ENCODE results near the gene SMLR1.

The SMLR1 gene

GRCh38 chr6:130882370-130882769, 55.2 kb downstream of the SMLR1 start:
- Histone ChIP-seq H4K20me1 (ENCODE audit: insufficient read depth, low read length, poor library complexity, severe bottlenecking) (no peaks in the 10 kb centered on the region), H3K9me2 (replicated peaks; ENCODE audit: low read depth, low read length) (no peaks in the 10 kb centered on the region), H3K9ac (ENCODE audit: low read depth, low read length, poor library complexity, severe bottlenecking) (no peak overlapping the region), H3K4me3 (ENCODE audit: low read length, poor library complexity, severe bottlenecking) (no peak overlapping the region), H2AFZ (ENCODE audit: low read length) (no peak overlapping the region), H3K4me2 (ENCODE audit: low read depth, low read length, poor library complexity, severe bottlenecking) (no peak overlapping the region), H3K79me2 (ENCODE audit: insufficient read depth, low read length) (no peaks in the 10 kb centered on the region), H3F3A (ENCODE audit: low read depth) (no peaks in the 10 kb centered on the region), H3K36me3 (ENCODE audit: insufficient read depth, low read length) (peaks cover 26% of the 10 kb centered on the region; the same call in 1 of the 2 replicates), H3K4me1 (ENCODE audit: insufficient read depth, low read length, poor library complexity, severe bottlenecking) (no peaks in the 10 kb centered on the region), H3K9me3 (ENCODE audit: insufficient read depth, low read depth, low read length) (no peaks in the 10 kb centered on the region), H3K27me3 (ENCODE audit: insufficient read depth, low read length, poor library complexity, severe bottlenecking) (no peaks in the 10 kb centered on the region)
- TF ChIP-seq, protein P1, sequence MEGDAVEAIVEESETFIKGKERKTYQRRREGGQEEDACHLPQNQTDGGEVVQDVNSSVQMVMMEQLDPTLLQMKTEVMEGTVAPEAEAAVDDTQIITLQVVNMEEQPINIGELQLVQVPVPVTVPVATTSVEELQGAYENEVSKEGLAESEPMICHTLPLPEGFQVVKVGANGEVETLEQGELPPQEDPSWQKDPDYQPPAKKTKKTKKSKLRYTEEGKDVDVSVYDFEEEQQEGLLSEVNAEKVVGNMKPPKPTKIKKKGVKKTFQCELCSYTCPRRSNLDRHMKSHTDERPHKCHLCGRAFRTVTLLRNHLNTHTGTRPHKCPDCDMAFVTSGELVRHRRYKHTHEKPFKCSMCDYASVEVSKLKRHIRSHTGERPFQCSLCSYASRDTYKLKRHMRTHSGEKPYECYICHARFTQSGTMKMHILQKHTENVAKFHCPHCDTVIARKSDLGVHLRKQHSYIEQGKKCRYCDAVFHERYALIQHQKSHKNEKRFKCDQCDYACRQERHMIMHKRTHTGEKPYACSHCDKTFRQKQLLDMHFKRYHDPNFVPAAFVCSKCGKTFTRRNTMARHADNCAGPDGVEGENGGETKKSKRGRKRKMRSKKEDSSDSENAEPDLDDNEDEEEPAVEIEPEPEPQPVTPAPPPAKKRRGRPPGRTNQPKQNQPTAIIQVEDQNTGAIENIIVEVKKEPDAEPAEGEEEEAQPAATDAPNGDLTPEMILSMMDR (conservative IDR thresholded peaks at IDR 0.05; ENCODE audit: low read length), result no peak
- no peak for TF ChIP-seq EZH2phosphoT487 (IDR thresholded peaks at IDR 0.05; ENCODE audit: borderline replicate concordance)

GRCh38 chr6:130885392-130886192, 58.4 kb downstream of the SMLR1 start:
- Histone ChIP-seq H3K4me1 (ENCODE audit: insufficient read depth, low read length, poor library complexity, severe bottlenecking) (no peaks in the 10 kb centered on the region), H3K27me3 (ENCODE audit: insufficient read depth, low read length, poor library complexity, severe bottlenecking) (no peaks in the 10 kb centered on the region), H3K9me2 (replicated peaks; ENCODE audit: low read depth, low read length) (no peaks in the 10 kb centered on the region), H3F3A (ENCODE audit: low read depth) (no peaks in the 10 kb centered on the region), H3K79me2 (ENCODE audit: insufficient read depth, low read length) (no peaks in the 10 kb centered on the region), H4K20me1 (ENCODE audit: insufficient read depth, low read length, poor library complexity, severe bottlenecking) (no peaks in the 10 kb centered on the region), H3K4me3 (ENCODE audit: low read length, poor library complexity, severe bottlenecking) (no peak overlapping the region), H3K4me2 (ENCODE audit: low read depth, low read length, poor library complexity, severe bottlenecking) (no peak overlapping the region), H3K9me3 (ENCODE audit: insufficient read depth, low read depth, low read length) (no peaks in the 10 kb centered on the region), H2AFZ (ENCODE audit: low read length) (no peak overlapping the region), H3K36me3 (ENCODE audit: insufficient read depth, low read length) (peaks cover 43% of the 10 kb centered on the region; the same call in 1 of the 2 replicates), H3K9ac (ENCODE audit: low read depth, low read length, poor library complexity, severe bottlenecking) (no peak overlapping the region)
- no peak for TF ChIP-seq EZH2phosphoT487 (IDR thresholded peaks at IDR 0.05; ENCODE audit: borderline replicate concordance)
- TF ChIP-seq, protein P1 (conservative IDR thresholded peaks at IDR 0.05; ENCODE audit: low read length), result peak; percentile 96
